Measurements from ENCODE around the gene NIT1. TPM values are rescaled to one million over a fixed set of nuclear protein-coding genes. Genes with fewer than 3 reads are reported as not detected.

Gene NIT1
- total RNA-seq, 2 donors from 2014 or later = 74.4 to 76.6 TPM

GRCh38 chr1:161164901-161165610 lies 47.2 kb downstream of the NIT1 start:
- intact Hi-C loops (cut with DNase I, micrococcal nuclease) = no loop called here
- no peak for DNase-seq
- ATAC-seq = no peak

GRCh38 chr1:161165742-161166668 lies 48.1 kb downstream of the NIT1 start, which contains the start of gene PPOX:
PPOX (plus strand) TSS chr1:161166426; CDS start chr1:161166848, 422 bp downstream.
- intact Hi-C loops (cut with DNase I, micrococcal nuclease) = no loop called here
- ATAC-seq (peak; percentile 92), DNase-seq (peak; percentile 95 to 98)

GRCh38 chr1:161166669-161167548 lies 49.0 kb downstream of the NIT1 start:
- DNase-seq (no peak), ATAC-seq (peak; percentile 5)
- intact Hi-C loops (cut with DNase I, micrococcal nuclease) = no loop called here

- no peak for ATAC-seq
- intact Hi-C loops (cut with DNase I, micrococcal nuclease) = no loop called here
- DNase-seq = no peak
Observed at GRCh38 chr1:161168906-161169305, 51.0 kb downstream of the NIT1 start.

Other genes starting within 250 kb of the NIT1 start
- 100 to 1,000 TPM; 268 to 512 TPM for gene ITLN1, start 232.9 kb upstream of the NIT1 start, total RNA-seq
- gene ITLN2, start 163.3 kb upstream of the NIT1 start, total RNA-seq = not detected
- gene F11R, start 97.0 kb upstream of the NIT1 start, total RNA-seq = 100 to 1,000 TPM; 145 to 202 TPM
- gene TSTD1, start 79.1 kb upstream of the NIT1 start, total RNA-seq = 100 to 1,000 TPM in 1 of 2 donors, 10 to 100 TPM in 1; 92.1 to 120 TPM
- gene USF1, start 72.1 kb upstream of the NIT1 start, total RNA-seq = 10 to 100 TPM; 67.4 to 72.4 TPM
- gene ARHGAP30, start 48.2 kb upstream of the NIT1 start, total RNA-seq = 1 to 10 TPM; 2.7 to 8.7 TPM
- 1 to 10 TPM; 3.0 to 6.1 TPM for gene NECTIN4, start 28.5 kb upstream of the NIT1 start, total RNA-seq
- 10 to 100 TPM; 10.1 to 11.1 TPM for gene KLHDC9, start 19.7 kb upstream of the NIT1 start, total RNA-seq
- gene PFDN2, start 68 bp upstream of the NIT1 start, total RNA-seq = 10 to 100 TPM; 30.3 to 38.2 TPM
- 10 to 100 TPM; 34.2 to 41.5 TPM for gene DEDD, start 14.6 kb downstream of the NIT1 start, total RNA-seq
- gene UFC1, start 35.9 kb downstream of the NIT1 start, total RNA-seq = 100 to 1,000 TPM; 106 to 107 TPM
- 10 to 100 TPM; 19.7 to 24.0 TPM for gene USP21, start 41.4 kb downstream of the NIT1 start, total RNA-seq
- gene PPOX, start 48.3 kb downstream of the NIT1 start, total RNA-seq = 10 to 100 TPM; 11.7 to 12.4 TPM
- 10 to 100 TPM; 29.7 TPM for gene B4GALT3, start 59.4 kb downstream of the NIT1 start, total RNA-seq
- 1 to 10 TPM; 1.0 to 3.3 TPM for gene ADAMTS4, start 80.9 kb downstream of the NIT1 start, total RNA-seq
- gene NDUFS2, start 84.3 kb downstream of the NIT1 start, total RNA-seq = 100 to 1,000 TPM; 154 to 188 TPM
- 10 to 100 TPM in 1 of 2 donors, 1 to 10 TPM in 1; 5.6 to 23.3 TPM for gene FCER1G, start 97.2 kb downstream of the NIT1 start, total RNA-seq
- gene APOA2, start 105.5 kb downstream of the NIT1 start, total RNA-seq = not detected
- gene TOMM40L, start 108.0 kb downstream of the NIT1 start, total RNA-seq = 10 to 100 TPM; 19.6 to 24.6 TPM
- under 1 TPM in 1 of 2 donors, not detected in 1; 0.53 TPM for gene NR1I3, start 120.1 kb downstream of the NIT1 start, total RNA-seq
- 1 to 10 TPM in 1 of 2 donors, not detected in 1; 2.6 TPM for gene PCP4L1, start 140.6 kb downstream of the NIT1 start, total RNA-seq
- gene MPZ, start 191.9 kb downstream of the NIT1 start, total RNA-seq = 1 to 10 TPM; 1.3 to 5.0 TPM
- 100 to 1,000 TPM; 264 to 266 TPM for gene SDHC, start 196.3 kb downstream of the NIT1 start, total RNA-seq
- not detected for gene CFAP126, start 249.8 kb downstream of the NIT1 start, total RNA-seq

Data from left colon (tissue), 2 donors.